ENCODE data around the gene TBC1D14. TPM values are rescaled to one million over a fixed set of nuclear protein-coding genes. Genes with fewer than 3 reads are reported as not detected.

Gene TBC1D14
- total RNA-seq, 4 donors from 2014 or later: 36.0 to 56.2 (median 41.4) TPM

GRCh38 chr4:7027913-7028312, 118.3 kb downstream of the TBC1D14 start:
- H3K9me3 ChIP-seq: no peaks in the 10 kb centered on the region
- no peak overlapping the region for H3K4me3 ChIP-seq
- H3K27ac ChIP-seq: no peak overlapping the region
- no peaks in the 10 kb centered on the region for H3K4me1 ChIP-seq
- H3K36me3 ChIP-seq: peaks cover 0 to 47% of the 10 kb centered on the region in 2 donors
- in situ Hi-C loops (cut with MboI; ENCODE audit: low sequenced_read_pairs in 4 of 4): no loop called here
- no peak for DNase-seq
- intact Hi-C loops (cut with DNase I; ENCODE audit: low total_unique reads): no loop called here
- H3K27me3 ChIP-seq: no peaks in the 10 kb centered on the region
- no peak for ATAC-seq
- no peak for TF ChIP-seq POLR2A (IDR thresholded peaks at IDR 0.05)
- no peak for TF ChIP-seq CTCF (IDR thresholded peaks at IDR 0.05 in 4 of 5, conservative IDR thresholded peaks at IDR 0.05 in 1 of 5)

- Histone ChIP-seq H3K27ac (no peak overlapping the region), H3K27me3 (no peaks in the 10 kb centered on the region), H3K9me3 (no peaks in the 10 kb centered on the region), H3K36me3 (peaks cover 0 to 47% of the 10 kb centered on the region in 2 donors), H3K4me1 (no peaks in the 10 kb centered on the region), H3K4me3 (no peak overlapping the region)
- in situ Hi-C loops (cut with MboI; ENCODE audit: low sequenced_read_pairs in 4 of 4): no loop called here
- no peak for TF ChIP-seq CTCF (IDR thresholded peaks at IDR 0.05 in 4 of 5, conservative IDR thresholded peaks at IDR 0.05 in 1 of 5)
- no peak for TF ChIP-seq POLR2A (IDR thresholded peaks at IDR 0.05)
- intact Hi-C loops (cut with DNase I; ENCODE audit: low total_unique reads): no loop called here
- DNase-seq (no peak), ATAC-seq (no peak)
These were observed 119.6 kb downstream of the TBC1D14 start for GRCh38 chr4:7029212-7029611.

DNA sequence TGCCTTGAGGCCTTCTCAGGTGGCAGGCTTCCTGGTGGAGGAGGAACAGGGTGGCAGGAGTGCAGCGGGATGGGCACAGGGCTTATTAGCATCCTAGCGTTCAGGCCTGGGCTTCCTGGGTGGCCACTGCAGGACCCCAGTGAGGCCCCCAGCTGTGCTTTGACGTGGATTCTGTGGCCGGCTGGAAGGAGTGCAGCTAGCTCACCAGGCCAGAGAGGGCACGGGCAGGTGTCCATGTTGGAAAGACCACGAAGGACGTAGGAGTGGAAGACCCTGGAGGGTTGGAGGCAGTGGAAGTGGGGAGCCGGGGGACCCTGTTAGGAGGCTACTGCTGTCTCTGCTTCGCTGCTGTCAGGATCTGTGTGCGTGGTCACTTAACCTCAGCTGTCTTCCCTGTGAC, 120.3 kb downstream of the TBC1D14 start:
- peaks cover 0 to 43% of the 10 kb centered on the region in 2 donors for H3K36me3 ChIP-seq
- intact Hi-C loops (cut with DNase I; ENCODE audit: low total_unique reads) (no loop called here), in situ Hi-C loops (cut with MboI; ENCODE audit: low sequenced_read_pairs in 4 of 4) (no loop called here)
- no peaks in the 10 kb centered on the region for H3K4me1 ChIP-seq
- H3K27me3 ChIP-seq: no peaks in the 10 kb centered on the region
- no peak overlapping the region for H3K27ac ChIP-seq
- TF ChIP-seq CTCF (IDR thresholded peaks at IDR 0.05 in 4 of 5, conservative IDR thresholded peaks at IDR 0.05 in 1 of 5) (no peak), POLR2A (IDR thresholded peaks at IDR 0.05) (no peak)
- no peak overlapping the region for H3K4me3 ChIP-seq
- no peak for ATAC-seq
- H3K9me3 ChIP-seq: no peaks in the 10 kb centered on the region
- no peak for DNase-seq

GRCh38 chr4:7030856-7031255, 121.2 kb downstream of the TBC1D14 start:
- no peaks in the 10 kb centered on the region for H3K4me1 ChIP-seq
- peaks cover 0 to 36% of the 10 kb centered on the region in 2 donors for H3K36me3 ChIP-seq
- no peak for ATAC-seq
- intact Hi-C loops (cut with DNase I; ENCODE audit: low total_unique reads) (no loop called here), in situ Hi-C loops (cut with MboI; ENCODE audit: low sequenced_read_pairs in 4 of 4) (no loop called here)
- no peaks in the 10 kb centered on the region for H3K27me3 ChIP-seq
- TF ChIP-seq POLR2A (IDR thresholded peaks at IDR 0.05) (no peak), CTCF (IDR thresholded peaks at IDR 0.05 in 4 of 5, conservative IDR thresholded peaks at IDR 0.05 in 1 of 5) (no peak)
- no peak overlapping the region for H3K27ac ChIP-seq
- no peak overlapping the region for H3K4me3 ChIP-seq
- no peak for DNase-seq
- H3K9me3 ChIP-seq: no peaks in the 10 kb centered on the region

Data from gastrocnemius medialis (tissue), 4 donors.